WTC11 (cell line): Measurements from ENCODE around the gene OSTN. TPM values are rescaled to one million over a fixed set of nuclear protein-coding genes. Genes with fewer than 3 reads are reported as not detected.
A peak's percentile ranks its signal among the peaks of the same experiment; 100 is the strongest.

Experiments
- ATAC-seq: fragments of 200-7000 bp; cut with Tn5 transposase; 2 replicates; pipeline ENCODE4 v1.10.0; 2021; ENCODE audit warnings: mild to moderate bottlenecking, moderate library complexity
- CTCF ChIA-PET: fragments of 300-600 bp; sonication (Branson Sonifier 250); formaldehyde crosslinking; loops from one replicate; lab custom pipeline; 2021; ENCODE audit warnings: antibody characterized with exemption; lab: Charles Lee
- POLR2A ChIA-PET: fragments of 350-600 bp; sonication (Branson Sonifier 250); formaldehyde crosslinking; loops from one replicate; lab custom pipeline; 2021; ENCODE audit warnings: antibody characterized with exemption; lab: Charles Lee
- DNase-seq: peaks from one replicate; pipeline ENCODE4 v3.0.0; 2021; ENCODE audit warnings: low spot score
- H3K27ac Mint-ChIP-seq: 2 replicates; pipeline ENCODE4 v1.8.0; 2021; ENCODE audit warnings: mixed read lengths
- H3K27me3 Mint-ChIP-seq: 2 replicates; pipeline ENCODE4 v1.8.0; 2021; ENCODE audit warnings: low read depth, mild to moderate bottlenecking, moderate library complexity, mixed read lengths
- H3K36me3 Mint-ChIP-seq: 2 replicates; pipeline ENCODE4 v1.8.0; 2021; ENCODE audit warnings: mixed read lengths
- H3K4me1 Mint-ChIP-seq: 2 replicates; pipeline ENCODE4 v1.8.0; 2022; ENCODE audit warnings: mixed read lengths
- H3K4me3 Mint-ChIP-seq: 2 replicates; pipeline ENCODE4 v1.8.0; 2021; ENCODE audit warnings: mild to moderate bottlenecking, moderate library complexity, mixed read lengths
- H3K9me3 Mint-ChIP-seq: 2 replicates; pipeline ENCODE4 v1.8.0; 2021; ENCODE audit warnings: mixed read lengths
- ATF1 ChIP-seq: sonication (generic); formaldehyde crosslinking; IDR thresholded peaks from 2 replicates; pipeline ENCODE4 v1.8.1; 2023; ENCODE audit warnings: mild to moderate bottlenecking, moderate library complexity, missing genetic modification reagents
- IRF2 ChIP-seq: sonication (generic); formaldehyde crosslinking; IDR thresholded peaks from 2 replicates; pipeline ENCODE4 v1.8.0; 2022; ENCODE audit warnings: low read depth, missing genetic modification reagents, borderline replicate concordance
- PRRX2 ChIP-seq: fragments of 250-450 bp; sonication (Bioruptor Pico); IDR thresholded peaks from 2 replicates; pipeline ENCODE4 v1.8.0; 2021; ENCODE audit warnings: mild to moderate bottlenecking
- SOX15 ChIP-seq: fragments of 250-450 bp; sonication (Bioruptor Pico); IDR thresholded peaks from 2 replicates; pipeline ENCODE4 v1.9.0; 2021; ENCODE audit warnings: mild to moderate bottlenecking
- SP1 ChIP-seq: sonication (generic); formaldehyde crosslinking; conservative IDR thresholded peaks from 2 replicates; pipeline ENCODE4 v1.8.1; 2022; ENCODE audit warnings: missing genetic modification reagents
- TEAD1 ChIP-seq: sonication (generic); formaldehyde crosslinking; IDR thresholded peaks from 2 replicates; pipeline ENCODE4 v1.8.0; 2022; ENCODE audit warnings: mild to moderate bottlenecking, missing genetic modification reagents
- ZNF219 ChIP-seq: sonication (generic); formaldehyde crosslinking; IDR thresholded peaks from 2 replicates; pipeline ENCODE4 v1.8.0; 2023; ENCODE audit warnings: missing genetic modification reagents, mild to moderate bottlenecking, borderline replicate concordance
- ZNF396 ChIP-seq: fragments of 250-450 bp; sonication (Bioruptor Pico); IDR thresholded peaks from 2 replicates; pipeline ENCODE4 v1.8.0; 2021; ENCODE audit warnings: mild to moderate bottlenecking, moderate library complexity, borderline replicate concordance
- total RNA-seq: library from RNA; stranded (reverse); gene quantifications from 3 replicates; pipeline ENCODE4 v1.2.3, GENCODE V29; 2021
- TF ChIP-seq, protein P1 (sequence below): fragments of 250-450 bp; sonication (Bioruptor Pico); IDR thresholded peaks from 2 replicates; pipeline ENCODE4 v2.1.2; 2022; ENCODE audit warnings: mild to moderate bottlenecking, moderate library complexity
- TF ChIP-seq, protein P2 (sequence below): sonication (generic); formaldehyde crosslinking; IDR thresholded peaks from 2 replicates; pipeline ENCODE4 v1.8.0; 2022; ENCODE audit warnings: mild to moderate bottlenecking, missing genetic modification reagents
- TF ChIP-seq, protein P3 (sequence below): sonication (generic); formaldehyde crosslinking; IDR thresholded peaks from 2 replicates; pipeline ENCODE4 v1.8.1; 2023; ENCODE audit warnings: mild to moderate bottlenecking, missing genetic modification reagents
- TF ChIP-seq, protein P4 (sequence below): sonication (generic); formaldehyde crosslinking; IDR thresholded peaks from 2 replicates; pipeline ENCODE4 v1.8.1; 2023; ENCODE audit warnings: mild to moderate bottlenecking, missing genetic modification reagents
- TF ChIP-seq, protein P5 (sequence below): fragments of 250-450 bp; sonication (Bioruptor Pico); IDR thresholded peaks from 2 replicates; pipeline ENCODE4 v1.9.0; 2021; ENCODE audit warnings: mild to moderate bottlenecking
- TF ChIP-seq, protein P6 (sequence below): sonication (generic); formaldehyde crosslinking; IDR thresholded peaks from 2 replicates; pipeline ENCODE4 v1.8.0; 2022; ENCODE audit warnings: missing genetic modification reagents

The OSTN gene
- total RNA-seq, 1 experiment from 2014 or later: not detected

DNA sequence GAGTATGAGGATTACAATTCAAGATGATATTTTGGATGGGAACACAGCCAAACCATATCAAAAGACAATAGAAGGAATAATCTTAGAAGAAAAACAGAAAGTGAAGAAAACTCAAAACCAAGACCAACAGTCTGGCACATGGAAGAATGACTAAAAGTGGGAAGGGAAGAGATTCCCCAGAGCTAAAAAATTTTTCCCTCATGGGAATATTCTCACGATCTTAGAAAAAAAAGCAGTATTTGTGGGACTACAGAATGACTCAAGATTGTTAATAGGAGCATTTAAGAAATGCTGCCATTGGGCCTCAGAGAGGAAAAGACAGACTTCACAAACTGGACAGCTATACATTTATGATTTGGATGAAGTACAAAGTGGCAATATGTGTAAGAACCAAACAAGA lies 18.3 kb downstream of the OSTN start:
- no peaks in the 10 kb centered on the region for H3K27me3 Mint-ChIP-seq
- no peaks in the 10 kb centered on the region for H3K4me1 Mint-ChIP-seq
- POLR2A ChIA-PET: no interaction called here
- DNase-seq: no peak
- H3K4me3 Mint-ChIP-seq: no peak overlapping the region
- CTCF ChIA-PET: no interaction called here
- H3K27ac Mint-ChIP-seq: no peak overlapping the region
- peaks cover 38% of the 10 kb centered on the region for H3K9me3 Mint-ChIP-seq
- ATAC-seq: no peak
- TF ChIP-seq IRF2 (CRISPR knock-in tag): no peak
- TF ChIP-seq ATF1: no peak
- TF ChIP-seq, protein P1, sequence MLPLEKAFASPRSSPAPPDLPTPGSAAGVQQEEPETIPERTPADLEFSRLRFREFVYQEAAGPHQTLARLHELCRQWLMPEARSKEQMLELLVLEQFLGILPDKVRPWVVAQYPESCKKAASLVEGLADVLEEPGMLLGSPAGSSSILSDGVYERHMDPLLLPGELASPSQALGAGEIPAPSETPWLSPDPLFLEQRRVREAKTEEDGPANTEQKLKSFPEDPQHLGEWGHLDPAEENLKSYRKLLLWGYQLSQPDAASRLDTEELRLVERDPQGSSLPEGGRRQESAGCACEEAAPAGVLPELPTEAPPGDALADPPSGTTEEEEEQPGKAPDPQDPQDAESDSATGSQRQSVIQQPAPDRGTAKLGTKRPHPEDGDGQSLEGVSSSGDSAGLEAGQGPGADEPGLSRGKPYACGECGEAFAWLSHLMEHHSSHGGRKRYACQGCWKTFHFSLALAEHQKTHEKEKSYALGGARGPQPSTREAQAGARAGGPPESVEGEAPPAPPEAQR: no peak
- no peak for TF ChIP-seq ZNF219 (CRISPR knock-in tag)
- TF ChIP-seq, protein P2, sequence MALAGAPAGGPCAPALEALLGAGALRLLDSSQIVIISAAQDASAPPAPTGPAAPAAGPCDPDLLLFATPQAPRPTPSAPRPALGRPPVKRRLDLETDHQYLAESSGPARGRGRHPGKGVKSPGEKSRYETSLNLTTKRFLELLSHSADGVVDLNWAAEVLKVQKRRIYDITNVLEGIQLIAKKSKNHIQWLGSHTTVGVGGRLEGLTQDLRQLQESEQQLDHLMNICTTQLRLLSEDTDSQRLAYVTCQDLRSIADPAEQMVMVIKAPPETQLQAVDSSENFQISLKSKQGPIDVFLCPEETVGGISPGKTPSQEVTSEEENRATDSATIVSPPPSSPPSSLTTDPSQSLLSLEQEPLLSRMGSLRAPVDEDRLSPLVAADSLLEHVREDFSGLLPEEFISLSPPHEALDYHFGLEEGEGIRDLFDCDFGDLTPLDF: no peak
- TF ChIP-seq, protein P3, sequence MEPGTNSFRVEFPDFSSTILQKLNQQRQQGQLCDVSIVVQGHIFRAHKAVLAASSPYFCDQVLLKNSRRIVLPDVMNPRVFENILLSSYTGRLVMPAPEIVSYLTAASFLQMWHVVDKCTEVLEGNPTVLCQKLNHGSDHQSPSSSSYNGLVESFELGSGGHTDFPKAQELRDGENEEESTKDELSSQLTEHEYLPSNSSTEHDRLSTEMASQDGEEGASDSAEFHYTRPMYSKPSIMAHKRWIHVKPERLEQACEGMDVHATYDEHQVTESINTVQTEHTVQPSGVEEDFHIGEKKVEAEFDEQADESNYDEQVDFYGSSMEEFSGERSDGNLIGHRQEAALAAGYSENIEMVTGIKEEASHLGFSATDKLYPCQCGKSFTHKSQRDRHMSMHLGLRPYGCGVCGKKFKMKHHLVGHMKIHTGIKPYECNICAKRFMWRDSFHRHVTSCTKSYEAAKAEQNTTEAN (CRISPR knock-in tag): no peak
- no peak for TF ChIP-seq TEAD1 (CRISPR knock-in tag)
- H3K36me3 Mint-ChIP-seq: peaks cover 17% of the 10 kb centered on the region

DNA sequence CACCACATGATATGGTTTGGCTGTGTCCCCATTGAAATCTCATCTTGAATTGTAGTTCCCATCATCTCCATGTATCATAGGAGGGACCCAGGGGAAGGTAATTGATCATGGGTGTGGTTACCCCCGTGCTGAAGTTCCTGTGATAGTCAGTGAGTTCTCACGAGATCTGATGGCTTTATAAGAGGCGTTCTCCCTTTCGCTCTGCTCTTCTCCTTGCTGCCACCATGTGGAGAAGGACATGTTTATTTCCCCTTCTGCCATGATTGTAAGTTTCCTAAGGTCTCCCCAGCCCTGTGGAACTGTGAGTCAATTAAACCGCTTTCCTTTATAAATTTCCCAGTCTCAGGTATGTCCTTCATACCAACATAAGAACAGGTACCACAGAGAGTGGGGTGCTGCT lies 21.9 kb downstream of the OSTN start:
- ATAC-seq (peak; percentile 85), DNase-seq (no peak)
- H3K27me3 Mint-ChIP-seq: no peaks in the 10 kb centered on the region
- H3K4me1 Mint-ChIP-seq: no peaks in the 10 kb centered on the region
- CTCF ChIA-PET: no interaction called here
- POLR2A ChIA-PET: no interaction called here
- peaks cover 8% of the 10 kb centered on the region for H3K36me3 Mint-ChIP-seq
- H3K4me3 Mint-ChIP-seq: no peak overlapping the region
- no peak overlapping the region for H3K27ac Mint-ChIP-seq
- TF ChIP-seq SP1: no peak
- no peak for TF ChIP-seq SOX15 (CRISPR knock-in tag)
- TF ChIP-seq, protein P4, sequence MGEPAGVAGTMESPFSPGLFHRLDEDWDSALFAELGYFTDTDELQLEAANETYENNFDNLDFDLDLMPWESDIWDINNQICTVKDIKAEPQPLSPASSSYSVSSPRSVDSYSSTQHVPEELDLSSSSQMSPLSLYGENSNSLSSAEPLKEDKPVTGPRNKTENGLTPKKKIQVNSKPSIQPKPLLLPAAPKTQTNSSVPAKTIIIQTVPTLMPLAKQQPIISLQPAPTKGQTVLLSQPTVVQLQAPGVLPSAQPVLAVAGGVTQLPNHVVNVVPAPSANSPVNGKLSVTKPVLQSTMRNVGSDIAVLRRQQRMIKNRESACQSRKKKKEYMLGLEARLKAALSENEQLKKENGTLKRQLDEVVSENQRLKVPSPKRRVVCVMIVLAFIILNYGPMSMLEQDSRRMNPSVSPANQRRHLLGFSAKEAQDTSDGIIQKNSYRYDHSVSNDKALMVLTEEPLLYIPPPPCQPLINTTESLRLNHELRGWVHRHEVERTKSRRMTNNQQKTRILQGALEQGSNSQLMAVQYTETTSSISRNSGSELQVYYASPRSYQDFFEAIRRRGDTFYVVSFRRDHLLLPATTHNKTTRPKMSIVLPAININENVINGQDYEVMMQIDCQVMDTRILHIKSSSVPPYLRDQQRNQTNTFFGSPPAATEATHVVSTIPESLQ (CRISPR knock-in tag): no peak
- peaks cover 24% of the 10 kb centered on the region for H3K9me3 Mint-ChIP-seq

DNA sequence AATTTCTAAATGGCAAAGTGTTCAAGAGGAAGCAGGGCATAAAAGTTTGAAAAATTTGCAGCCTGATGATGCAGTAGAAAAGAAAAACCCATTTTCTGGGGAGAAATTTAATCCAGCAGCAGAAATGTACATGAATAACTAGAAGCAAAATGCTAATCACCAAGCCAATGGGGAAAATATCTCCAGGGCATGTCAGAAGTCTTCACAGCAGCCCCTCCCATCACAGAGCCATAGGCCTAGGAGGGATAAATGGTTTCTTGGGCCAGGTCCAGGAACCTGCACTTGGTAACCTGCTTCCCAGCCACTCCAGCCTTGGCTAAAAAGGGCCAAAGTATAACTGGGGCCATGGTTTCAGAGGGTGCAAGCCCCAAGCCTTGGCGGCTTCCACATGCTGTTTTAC lies 22.6 kb downstream of the OSTN start:
- no peaks in the 10 kb centered on the region for H3K4me1 Mint-ChIP-seq
- peaks cover 17% of the 10 kb centered on the region for H3K9me3 Mint-ChIP-seq
- peaks cover 3% of the 10 kb centered on the region for H3K36me3 Mint-ChIP-seq
- ChIA-PET POLR2A (no interaction called here), CTCF (no interaction called here)
- TF ChIP-seq, protein P5, sequence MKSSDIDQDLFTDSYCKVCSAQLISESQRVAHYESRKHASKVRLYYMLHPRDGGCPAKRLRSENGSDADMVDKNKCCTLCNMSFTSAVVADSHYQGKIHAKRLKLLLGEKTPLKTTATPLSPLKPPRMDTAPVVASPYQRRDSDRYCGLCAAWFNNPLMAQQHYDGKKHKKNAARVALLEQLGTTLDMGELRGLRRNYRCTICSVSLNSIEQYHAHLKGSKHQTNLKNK (CRISPR knock-in tag): no peak
- TF ChIP-seq PRRX2 (CRISPR knock-in tag) (no peak), ATF1 (no peak), ZNF219 (CRISPR knock-in tag) (no peak), ZNF396 (no peak)
- TF ChIP-seq, protein P1: no peak
- TF ChIP-seq, protein P6, sequence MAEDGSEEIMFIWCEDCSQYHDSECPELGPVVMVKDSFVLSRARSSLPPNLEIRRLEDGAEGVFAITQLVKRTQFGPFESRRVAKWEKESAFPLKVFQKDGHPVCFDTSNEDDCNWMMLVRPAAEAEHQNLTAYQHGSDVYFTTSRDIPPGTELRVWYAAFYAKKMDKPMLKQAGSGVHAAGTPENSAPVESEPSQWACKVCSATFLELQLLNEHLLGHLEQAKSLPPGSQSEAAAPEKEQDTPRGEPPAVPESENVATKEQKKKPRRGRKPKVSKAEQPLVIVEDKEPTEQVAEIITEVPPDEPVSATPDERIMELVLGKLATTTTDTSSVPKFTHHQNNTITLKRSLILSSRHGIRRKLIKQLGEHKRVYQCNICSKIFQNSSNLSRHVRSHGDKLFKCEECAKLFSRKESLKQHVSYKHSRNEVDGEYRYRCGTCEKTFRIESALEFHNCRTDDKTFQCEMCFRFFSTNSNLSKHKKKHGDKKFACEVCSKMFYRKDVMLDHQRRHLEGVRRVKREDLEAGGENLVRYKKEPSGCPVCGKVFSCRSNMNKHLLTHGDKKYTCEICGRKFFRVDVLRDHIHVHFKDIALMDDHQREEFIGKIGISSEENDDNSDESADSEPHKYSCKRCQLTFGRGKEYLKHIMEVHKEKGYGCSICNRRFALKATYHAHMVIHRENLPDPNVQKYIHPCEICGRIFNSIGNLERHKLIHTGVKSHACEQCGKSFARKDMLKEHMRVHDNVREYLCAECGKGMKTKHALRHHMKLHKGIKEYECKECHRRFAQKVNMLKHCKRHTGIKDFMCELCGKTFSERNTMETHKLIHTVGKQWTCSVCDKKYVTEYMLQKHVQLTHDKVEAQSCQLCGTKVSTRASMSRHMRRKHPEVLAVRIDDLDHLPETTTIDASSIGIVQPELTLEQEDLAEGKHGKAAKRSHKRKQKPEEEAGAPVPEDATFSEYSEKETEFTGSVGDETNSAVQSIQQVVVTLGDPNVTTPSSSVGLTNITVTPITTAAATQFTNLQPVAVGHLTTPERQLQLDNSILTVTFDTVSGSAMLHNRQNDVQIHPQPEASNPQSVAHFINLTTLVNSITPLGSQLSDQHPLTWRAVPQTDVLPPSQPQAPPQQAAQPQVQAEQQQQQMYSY (CRISPR knock-in tag): no peak
- H3K27ac Mint-ChIP-seq: no peak overlapping the region
- H3K27me3 Mint-ChIP-seq: no peaks in the 10 kb centered on the region
- ATAC-seq (no peak), DNase-seq (no peak)
- H3K4me3 Mint-ChIP-seq: no peak overlapping the region
